Liver (tissue), 3 donors: ENCODE results near the gene DIPK2A.

Experiments
- CTCF ChIP-seq: fragments of 150-350 bp; IDR thresholded peaks from 2 replicates; pipeline ENCODE4 v1.5.1; 2017; ENCODE audit warnings: improper control_type of control experiment, low read depth, low read length; ENCODE audit not compliant: missing input control
- EGR1 ChIP-seq, 2 donors: IDR thresholded peaks; 2 replicates each; pipeline ENCODE4 v1.6.1; 2016 to 2018; ENCODE audit warnings: antibody characterized with exemption in 2 of 2, low read depth in 2 of 2
- FOXA1 ChIP-seq: IDR thresholded peaks from 2 replicates; pipeline ENCODE4 v1.6.1; 2016; ENCODE audit warnings: antibody characterized with exemption
- MAX ChIP-seq: IDR thresholded peaks from 2 replicates; pipeline ENCODE4 v1.6.1; 2016; ENCODE audit warnings: antibody characterized with exemption
- RAD21 ChIP-seq, 2 donors: IDR thresholded peaks; 2 replicates each; pipeline ENCODE4 v1.6.1; 2016; ENCODE audit warnings: antibody characterized with exemption in 2 of 2, mild to moderate bottlenecking in 2 of 2
- RXRA ChIP-seq, 2 donors: IDR thresholded peaks; 2 replicates each; pipeline ENCODE4 v1.6.1; 2017 to 2018; ENCODE audit warnings: antibody characterized with exemption in 2 of 2, mild to moderate bottlenecking in 1 of 2
- SP1 ChIP-seq: IDR thresholded peaks from 2 replicates; pipeline ENCODE4 v1.6.1; 2018; ENCODE audit warnings: antibody characterized with exemption, mild to moderate bottlenecking
- YY1 ChIP-seq: IDR thresholded peaks from 2 replicates; pipeline ENCODE4 v1.6.1; 2016; ENCODE audit warnings: antibody characterized with exemption, mild to moderate bottlenecking
- donor health status: healthy.
- donor health status: healthy.

DNA sequence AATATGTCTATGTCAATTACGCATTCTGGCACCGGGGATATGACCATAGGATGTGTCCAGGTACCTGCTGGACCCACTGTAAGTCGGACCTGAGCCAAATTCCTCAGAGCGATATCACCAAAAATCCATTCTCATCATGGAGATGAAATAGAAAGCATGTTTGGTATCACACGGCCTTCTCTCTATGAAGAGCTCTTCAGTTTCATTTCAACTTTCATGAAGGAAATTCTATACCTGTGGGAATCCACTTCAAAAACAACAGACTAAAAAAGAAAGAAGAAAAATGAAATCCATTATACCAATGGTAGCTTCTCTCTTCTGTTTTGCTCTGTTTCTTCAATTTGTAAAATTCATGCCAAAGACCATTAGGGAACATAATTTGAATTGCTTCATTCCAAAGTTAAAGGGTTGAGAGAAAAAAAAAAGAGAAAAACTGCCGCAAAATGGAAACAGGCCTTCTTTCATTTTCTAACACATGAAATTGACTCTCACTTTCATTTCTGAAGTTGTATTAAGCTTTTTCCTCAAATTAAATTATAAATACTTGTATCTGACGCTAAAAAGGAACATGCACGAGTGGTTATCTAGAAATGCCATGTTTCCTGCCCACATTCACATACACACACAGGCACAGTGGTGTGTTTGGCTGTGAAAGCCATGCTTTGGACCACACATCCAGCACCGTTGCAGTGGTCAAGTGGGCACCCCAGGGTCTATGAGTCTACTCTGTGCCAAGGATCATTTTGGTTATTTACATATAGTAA is 46.9 kb upstream of the DIPK2A start:
- TF ChIP-seq EGR1 (IDR thresholded peaks at IDR 0.05; ENCODE audit: low read depth in 2 of 2) (no peak), CTCF (no peak), RXRA (IDR thresholded peaks at IDR 0.05) (no peak), FOXA1 (no peak), SP1 (no peak), YY1 (no peak), RAD21 (IDR thresholded peaks at IDR 0.05) (no peak), MAX (no peak)
